SHP77 treated with DMSO at 0.1 percent for 48 hours (cell line): ENCODE measurements around the gene PGM5.

Experiments
- DNase-seq: peaks from one replicate; lab custom pipeline; 2025; lab: John Stamatoyannopoulos, UW

The PGM5 gene

DNA sequence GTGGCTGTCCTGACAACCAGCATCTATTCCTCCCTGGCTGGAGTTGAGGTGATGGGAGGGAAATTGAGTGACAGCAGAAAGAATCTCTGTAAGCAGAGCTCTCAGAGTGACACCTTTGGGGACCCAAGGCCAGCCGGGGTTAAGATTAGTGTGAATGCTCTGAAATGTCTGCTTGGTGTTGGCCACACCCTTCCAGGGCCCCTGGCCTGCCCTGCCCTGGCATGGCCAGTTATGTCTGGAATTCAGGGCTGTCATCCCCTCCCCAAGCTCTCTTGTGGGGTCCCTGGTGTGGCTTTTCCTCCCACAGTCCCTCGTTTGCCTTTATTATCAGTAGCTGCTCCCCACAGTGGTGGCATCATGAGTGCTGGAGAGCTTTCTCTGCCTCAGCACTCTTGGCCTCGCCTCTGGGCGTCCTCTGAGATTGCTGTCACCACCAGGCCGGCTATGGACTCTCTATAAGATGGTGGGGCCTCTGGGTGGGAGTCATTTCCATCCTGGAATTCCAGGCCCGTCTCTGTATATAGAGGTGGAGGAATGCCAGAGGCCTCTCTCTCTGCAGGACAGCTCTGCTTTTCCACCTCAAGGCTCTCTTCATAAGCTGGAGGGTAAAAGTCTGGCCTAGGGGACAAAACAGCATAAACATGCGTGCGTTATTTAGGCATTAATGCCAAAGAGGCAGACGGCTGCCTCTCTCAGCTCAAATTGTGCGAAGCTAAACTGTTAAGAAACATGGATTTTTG, 180.6 kb downstream of the PGM5 start:
- DNase-seq = no peak

DNA sequence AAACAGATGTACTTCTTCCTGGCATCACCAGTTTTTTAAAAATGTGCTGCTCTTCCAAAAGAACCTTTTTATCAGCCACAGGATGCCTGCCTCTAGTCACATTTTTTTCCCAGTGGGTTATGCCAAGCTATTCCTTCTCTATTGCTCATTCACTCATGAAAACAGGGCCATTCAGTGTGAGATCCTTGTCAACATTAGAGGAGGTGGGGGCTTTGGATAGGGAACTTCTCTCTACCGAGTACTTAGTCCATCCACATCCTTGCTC, 181.1 kb downstream of the PGM5 start:
- no peak for DNase-seq

DNA sequence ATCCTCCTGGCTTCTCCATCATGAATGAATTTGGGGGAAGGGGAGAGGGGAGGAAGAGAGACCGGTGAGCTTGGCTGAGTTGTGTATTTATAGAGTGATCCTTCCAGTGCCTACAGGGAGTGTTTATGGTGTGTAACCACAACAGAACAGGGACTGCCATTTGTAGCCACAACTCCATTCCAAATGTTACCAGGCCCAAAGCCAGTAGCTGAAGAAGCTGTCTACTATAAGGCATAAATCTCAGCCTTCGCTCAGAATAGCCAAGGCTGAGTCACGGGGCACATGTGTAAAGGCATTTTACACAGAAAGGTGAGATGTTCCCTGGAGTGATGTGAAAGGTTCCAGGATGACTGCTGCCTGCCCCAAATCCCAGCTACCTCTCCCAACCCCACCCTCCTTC, 181.8 kb downstream of the PGM5 start:
- no peak for DNase-seq

DNA sequence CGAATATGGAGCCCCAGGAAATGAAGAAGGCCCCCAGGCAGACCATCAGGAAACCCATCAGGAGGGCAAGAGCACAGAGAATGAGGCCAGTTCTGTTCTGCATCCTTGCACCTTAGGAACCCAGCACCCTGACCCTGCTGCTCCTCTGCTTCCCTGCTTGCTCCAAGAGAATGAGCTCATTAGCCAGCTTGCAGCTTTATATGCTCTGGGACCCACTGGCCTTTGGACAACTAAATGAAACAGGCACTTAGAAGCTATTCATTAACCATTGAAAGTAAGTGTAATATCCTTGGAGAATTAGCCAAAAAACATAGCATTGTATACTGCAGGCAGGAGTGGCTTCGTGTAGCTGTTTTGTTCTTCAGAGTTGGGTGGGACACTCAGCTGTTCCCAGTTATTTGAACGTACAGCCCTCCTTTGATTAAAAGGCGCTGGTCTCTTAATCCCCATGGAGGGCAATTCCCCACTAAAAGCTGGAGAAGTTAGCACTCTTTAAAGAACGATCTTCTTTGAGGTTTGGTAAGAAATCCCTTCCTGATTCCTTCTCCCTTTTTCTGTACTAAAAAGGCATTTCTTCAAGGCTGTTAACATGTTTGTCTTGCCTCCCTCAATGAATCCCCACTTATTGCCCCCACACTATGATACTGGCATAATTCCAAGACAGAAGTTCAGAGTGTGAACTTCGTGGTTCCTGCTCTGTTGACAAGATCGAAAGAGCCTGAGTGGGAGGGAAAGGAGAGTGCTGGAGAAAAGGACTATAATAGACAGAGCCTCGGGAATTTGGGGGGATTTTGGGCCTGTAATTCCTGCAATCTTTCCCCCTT, 184.5 kb downstream of the PGM5 start, which contains the start of gene TMEM252:
TSS of gene TMEM252 (minus strand) at position 172 of the 824 bp plus-strand sequence. CDS start at position 103, 69 bp downstream.
- DNase-seq = no peak

DNA sequence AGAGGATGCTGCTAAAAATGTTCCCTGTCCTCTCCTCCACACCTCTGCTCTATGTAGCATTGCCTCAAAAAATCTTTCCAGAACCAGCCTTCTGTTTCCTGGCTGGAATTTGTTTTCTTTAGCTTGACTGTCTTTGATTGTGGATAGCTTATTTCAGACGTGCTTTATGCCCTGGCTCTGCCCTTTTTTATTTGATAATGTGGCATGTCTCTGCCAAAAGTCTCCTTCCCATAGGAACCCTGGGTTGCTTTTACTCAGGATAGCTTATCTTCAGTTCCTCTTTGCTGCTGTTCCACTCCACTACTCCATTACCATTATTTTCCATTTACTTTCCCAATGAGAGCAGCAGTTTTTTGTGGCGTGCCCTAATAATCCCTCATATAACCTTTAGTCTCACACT, 185.2 kb downstream of the PGM5 start:
- DNase-seq = no peak

DNA sequence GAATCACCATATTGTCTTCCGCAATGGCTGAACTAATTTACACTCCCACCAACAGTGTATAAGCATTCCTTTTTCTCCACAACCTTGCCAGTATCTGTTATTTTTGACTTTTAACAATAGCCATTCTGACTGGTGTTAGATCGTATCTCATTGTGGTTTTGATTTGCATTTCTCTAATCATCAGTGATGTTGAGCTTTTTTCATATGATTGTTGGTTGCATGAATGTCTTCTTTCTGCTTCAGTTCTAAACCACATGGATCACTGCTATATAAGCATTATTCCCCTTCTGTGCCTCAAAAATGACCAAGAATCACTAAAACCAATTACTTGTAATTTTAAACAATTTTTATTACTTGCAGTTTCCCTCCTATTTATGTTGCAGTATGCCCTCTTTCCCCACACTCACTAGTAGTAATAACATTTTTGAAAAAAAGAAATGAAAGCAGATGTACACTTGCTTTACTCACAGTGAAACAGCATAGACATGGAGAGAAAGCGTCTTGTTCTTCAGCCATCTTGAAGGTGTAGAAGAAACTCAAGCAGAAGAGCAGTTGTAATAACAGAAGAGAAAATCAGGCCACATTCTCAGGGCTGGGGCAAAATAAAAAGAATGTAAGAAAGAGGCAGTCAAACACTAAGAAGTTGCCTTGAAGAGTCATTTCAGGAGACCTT, 188.8 kb downstream of the PGM5 start:
- no peak for DNase-seq

DNA sequence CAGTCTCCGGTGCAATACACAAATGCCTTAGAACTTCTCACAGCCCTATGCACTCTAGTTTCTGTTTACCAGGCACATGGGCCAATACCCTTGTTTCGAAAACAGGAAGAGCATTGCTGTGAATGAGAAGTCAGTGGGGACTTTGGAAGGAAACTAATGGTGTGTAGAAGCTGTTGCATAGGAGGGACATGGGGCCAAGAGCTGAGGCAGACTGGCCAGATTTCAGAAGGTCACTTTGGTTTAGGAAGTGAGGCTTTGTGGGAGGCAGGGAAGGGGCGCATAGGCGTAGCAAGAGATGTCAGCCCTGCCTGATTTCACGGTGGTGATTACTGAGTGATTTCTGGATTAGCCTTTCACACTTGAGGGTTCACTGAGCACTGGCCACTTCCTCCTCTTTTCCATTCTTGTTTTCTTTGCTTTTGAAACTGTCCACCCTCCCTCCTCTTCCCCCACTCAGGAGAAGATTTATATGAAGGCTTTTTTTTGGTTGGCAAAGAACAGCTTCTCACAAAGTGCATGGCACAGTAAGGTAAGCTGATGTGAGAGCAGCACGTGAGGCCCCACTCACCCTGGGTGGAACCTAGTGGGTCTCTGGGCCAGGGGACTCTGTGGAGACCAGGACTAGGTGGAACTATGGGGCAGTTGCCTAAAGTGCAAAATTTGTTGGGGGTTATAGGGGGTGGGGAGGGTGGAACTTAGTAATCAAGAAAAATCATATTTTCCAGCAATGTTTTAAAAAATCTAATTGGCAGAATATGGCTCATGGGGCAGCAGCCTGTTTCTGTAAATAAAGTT, 190.4 kb downstream of the PGM5 start:
- DNase-seq = no peak

DNA sequence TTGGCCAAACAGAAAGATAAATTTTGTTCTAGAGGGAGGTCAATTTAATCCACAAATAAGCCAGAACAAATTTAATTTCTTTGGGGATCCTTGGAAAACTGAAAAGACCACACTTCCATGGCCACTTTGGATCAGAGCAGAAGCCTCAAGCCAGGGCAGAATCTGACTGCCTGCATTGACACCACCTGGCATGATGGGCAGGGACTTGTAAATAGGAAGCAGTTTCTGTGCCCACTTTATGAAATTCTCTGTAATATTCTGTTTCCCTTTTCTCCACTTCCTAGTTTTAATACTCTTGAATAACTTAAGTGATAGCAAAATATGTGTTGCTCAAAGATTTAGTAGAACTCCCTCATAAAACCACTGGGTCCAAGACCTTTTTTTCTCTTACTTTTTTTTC, 191.0 kb downstream of the PGM5 start:
- DNase-seq = no peak

DNA sequence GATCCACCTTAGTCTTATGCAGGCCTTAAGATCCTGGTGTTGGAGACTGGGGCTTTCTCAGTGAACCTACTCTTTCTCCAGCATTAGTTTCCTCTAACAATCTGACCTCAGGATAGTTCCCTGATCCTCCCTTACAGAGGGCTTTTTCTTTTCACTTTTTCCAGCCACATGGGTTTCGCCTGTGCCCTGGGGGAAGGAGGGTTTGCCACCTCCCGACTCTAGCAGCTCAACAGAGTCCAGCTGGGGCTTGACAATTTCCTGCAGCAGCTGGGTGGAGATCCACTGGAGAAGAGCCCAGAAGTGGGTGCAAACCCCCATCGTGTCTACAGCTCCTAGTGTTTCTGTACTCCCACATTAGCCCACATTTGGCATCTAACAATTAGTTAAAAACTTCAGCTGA, 191.8 kb downstream of the PGM5 start:
- DNase-seq = no peak

DNA sequence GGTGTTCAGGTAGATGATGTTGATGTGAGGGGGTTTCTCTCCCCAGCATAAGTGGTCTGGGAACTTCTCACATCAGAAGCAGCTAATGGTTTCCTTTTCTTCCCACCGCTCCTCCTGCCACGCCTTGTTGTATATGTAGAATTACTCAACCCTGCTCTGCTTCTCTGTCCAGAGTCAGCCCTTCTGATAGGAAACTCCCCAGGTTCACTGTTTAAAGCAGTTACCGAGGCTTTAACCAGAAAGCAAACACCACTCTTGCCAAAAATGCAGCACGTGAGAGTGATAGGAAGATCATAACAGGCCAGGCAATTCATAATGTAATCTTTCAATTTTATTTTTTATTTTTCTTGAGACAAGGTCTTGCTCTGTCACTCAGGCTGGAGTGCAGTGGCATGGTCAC, 194.8 kb downstream of the PGM5 start:
- no peak for DNase-seq

DNA sequence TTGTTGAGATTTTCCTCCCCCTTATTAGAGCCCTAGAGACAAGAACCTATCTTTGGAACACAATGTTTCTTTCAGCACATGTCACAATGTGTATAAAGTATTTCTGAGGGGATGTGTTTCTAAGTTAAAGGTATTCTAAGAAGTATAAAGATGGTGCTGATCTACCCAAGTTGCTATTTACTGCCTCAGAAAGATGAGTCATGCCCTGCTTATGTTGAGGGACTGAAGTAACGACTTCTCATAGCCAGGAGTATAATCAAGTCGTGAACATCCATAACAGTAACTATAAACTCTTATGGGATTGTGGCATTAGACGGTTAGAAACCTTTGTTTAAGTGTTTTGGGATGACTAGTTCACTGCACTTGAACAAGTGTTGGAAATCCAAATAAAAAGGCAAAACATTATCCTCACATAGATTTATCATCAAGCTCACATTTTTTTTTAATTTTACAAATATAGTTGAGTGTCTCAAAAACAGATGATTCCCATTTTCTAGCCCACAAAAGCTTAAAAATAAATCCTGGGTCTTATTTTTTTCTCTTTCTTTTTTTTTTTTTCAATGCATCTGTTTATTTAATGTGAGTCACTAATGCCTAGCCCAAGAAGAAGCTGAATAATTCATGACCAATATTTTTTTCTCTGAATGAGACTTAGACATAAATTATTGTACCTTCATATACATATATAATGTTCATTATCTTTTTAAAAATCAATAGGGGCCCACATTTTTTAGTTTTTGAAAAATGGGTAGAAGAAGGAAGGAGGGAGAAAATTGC, 196.5 kb downstream of the PGM5 start:
- no peak for DNase-seq

DNA sequence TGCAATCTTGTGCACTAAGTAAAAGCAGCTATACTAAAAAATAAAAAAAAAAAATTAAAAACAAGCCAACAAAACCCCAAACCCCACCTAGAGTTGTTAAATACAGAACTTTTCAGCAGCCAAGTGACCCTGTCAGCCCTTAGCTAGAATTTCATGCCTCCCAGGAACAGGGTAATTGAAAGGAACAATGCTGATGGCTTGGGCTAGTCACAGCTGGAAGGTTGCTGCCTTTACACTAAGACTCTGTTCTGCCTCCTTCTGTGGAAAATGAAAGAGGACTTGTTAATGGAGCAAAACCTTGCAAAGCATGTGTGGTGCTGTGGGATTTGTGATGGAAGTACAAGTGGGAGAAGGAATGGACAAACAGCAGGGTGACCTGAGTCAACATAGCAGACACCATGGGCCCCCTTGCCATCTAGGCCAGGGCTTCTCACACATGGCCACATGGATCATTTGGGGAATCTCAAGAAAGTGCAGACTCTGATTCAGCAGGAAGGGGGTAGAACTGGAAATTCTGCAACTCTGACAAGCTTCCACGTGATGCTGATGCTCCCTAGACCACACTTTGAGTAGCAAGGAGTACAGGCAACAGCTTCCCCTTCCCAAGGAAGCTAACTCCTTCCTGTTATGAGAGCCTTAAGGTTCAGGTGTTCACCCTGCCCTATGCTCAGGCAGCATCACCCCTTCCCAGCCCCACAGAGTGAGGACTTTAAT, 199.2 kb downstream of the PGM5 start:
- DNase-seq = no peak

DNA sequence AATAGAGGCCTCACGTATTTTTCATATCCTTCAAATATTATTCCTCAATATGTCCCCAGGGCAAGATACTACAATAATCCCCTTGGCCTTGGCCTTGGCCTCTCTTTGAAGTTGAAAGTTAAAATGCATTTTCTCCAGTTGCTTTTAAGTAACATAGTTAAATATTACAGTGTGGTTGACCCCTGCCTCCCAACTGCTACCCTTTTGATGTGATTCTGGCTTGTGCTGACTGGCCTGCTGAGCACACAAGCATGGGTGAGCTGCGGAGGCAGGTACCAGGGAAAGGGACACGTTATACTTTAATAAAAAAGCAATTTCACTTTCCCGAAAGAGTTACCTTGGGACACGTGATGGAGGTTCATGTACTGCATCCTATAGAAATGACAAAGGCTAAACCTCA, 202.1 kb downstream of the PGM5 start:
- DNase-seq = no peak

DNA sequence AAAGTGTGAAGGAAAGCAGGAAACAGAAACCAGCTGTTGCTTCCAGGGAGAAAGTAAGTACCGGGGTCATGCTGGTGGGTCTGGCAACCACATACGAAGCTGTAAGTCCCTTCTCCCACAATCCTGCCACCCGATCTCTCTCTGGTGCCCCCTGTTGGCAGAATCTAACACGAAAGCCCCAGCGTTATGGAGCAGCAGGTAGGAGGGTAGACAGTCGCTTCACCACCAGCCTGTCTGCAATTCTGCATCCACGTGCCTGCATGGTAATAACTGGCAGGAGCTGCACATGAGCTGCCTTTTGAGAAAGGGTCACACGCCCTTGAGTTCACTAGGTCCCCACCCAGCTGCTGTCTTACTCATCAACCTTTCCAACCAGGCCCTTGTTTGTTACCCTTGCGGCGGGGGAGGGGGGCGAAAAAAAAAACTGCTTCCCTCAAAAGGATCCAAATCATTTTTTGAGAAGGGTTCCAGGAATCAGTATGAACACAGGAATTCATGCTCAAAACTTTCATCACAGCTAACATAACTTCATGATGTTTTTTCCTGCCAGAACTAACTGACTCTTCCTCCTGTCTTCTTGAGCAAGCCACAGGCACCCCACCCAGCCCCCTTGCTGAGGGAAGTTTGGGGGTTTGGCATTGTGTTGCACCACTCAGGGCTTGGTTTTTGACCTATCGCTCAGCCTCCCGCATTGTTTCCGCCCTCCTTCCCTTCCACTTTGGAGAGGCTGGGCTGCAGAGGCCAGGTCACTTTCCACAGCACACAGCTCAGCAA, 203.8 kb downstream of the PGM5 start:
- no peak for DNase-seq

DNA sequence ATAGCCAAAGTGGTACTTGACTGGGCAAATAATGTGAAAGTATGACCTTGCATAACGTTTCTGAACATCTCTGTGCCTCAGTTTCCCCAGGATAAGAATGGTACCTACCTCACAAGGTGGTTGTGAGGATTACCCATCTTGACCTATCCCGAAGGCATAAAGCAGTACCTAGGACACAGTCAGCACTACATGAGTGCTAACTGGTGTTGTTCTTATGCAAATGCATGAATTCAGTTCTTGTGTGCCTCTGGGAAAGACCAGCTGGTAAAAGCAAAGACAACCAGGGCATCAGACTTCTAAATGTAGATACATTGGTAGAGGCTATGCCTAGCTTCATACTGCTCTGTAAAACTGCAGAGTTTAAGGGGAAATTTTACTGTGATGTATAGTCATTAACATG, 206.1 kb downstream of the PGM5 start:
- no peak for DNase-seq

DNA sequence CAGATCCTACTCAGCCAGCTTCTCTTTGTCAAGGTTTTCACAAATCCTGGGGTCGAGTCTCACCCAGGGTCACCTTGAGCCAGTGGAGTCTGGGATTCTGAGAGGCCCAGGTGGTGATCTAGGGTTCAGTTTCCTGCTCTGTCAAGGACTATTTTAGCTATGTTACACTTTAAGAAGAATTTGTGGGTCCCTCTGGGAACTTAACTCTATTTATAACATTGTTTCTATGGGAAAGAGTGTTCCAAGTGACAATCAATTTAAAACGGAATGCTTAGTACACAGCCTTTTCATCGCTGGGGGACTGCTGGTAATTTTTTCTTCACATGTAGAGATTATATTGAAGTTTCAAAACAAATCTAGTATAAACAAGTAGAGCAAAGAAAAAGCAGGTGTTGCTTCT, 211.2 kb downstream of the PGM5 start:
- DNase-seq = no peak

DNA sequence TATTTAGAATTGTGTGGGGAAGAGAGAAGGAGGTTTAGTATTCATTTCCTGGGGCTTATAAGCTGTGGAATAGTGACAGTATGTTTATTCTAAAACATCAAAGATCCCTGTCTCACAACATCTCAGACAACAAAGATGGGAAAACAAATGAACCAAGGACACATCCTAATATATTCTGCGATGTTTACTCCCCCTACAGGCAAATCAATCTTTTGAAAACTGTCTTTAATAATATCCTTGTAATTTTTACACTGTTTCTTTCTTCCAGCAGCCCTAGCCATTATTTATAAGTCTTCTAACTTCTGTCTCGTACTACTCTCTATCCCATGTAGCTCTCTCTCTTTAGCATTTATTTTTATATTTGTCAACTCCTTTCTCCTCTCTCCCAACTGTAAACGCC, 217.7 kb downstream of the PGM5 start:
- DNase-seq = no peak

DNA sequence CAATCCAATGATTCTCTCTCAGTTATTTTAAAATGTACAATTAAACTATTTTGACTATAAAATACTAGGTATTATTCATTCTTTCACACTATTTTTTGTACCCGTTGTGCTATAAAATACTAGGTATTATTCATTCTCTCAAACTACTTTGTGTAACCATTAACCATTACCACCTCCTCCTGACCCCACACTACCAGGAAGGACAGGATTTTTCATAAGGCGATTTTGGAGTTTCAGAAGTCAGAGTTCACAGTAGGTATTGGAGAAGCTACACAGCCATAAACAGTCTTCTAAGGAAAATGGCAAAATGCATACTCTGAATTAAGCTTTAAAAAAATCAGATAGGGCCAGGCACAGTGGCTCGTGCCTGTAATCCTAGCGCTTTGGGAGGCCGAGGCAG, 219.4 kb downstream of the PGM5 start:
- no peak for DNase-seq

DNA sequence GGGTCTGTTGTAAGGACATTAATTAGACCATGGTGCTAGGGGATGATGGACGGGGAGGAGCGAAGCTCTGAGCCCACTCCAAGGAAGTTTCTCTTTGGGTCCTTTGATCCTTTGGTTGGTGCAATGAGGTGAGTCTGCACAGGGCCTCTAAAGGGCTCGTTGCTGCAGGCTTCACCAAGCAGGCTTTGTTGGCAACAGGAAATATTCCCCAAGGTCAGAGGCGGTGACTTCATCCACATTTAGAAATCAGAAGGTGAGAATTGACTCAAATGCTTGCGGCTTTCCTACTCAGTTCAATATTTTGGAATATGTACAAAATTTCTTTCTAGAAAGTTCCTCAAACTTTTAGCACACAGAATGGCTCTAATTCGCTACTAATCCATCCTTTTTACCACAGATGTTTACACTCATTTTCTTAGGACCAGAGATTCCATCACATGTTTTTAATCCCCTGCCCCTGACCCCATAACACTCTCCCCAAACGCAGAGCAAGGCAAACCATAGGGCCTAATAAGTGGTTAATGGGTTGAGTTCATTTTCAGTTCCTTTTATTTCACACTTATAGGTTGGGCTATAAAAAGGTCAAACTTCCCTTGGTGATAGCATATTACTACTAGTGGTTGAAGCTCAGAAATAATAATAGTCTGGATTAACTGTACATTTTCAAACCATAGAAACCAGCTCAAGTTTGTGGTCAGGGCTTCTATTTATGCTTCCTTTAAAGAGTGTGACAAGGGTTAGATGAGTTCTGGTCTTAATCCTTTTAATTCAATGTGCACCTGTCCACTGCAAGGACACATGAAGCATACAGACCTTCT, 221.6 kb downstream of the PGM5 start:
- DNase-seq = no peak
